H9 (cell line): ENCODE results near the gene CLINT1. TPM values are rescaled to one million over a fixed set of nuclear protein-coding genes. Genes with fewer than 3 reads are reported as not detected.

Source experiments
- DNase-seq: peaks from one replicate; pipeline ENCODE4 v3.0.0-alpha.2; 2017
- H2AFZ ChIP-seq: one replicate; pipeline ENCODE4 v1.6.1; 2013; ENCODE audit warnings: mild to moderate bottlenecking, low read length, control low read depth, moderate library complexity
- H2AK5ac ChIP-seq: 2 replicates; pipeline ENCODE4 v1.6.1; 2013; ENCODE audit warnings: low read length, control low read depth, mixed read lengths; ENCODE audit not compliant: insufficient read length
- H2BK120ac ChIP-seq: one replicate; pipeline ENCODE4 v1.6.1; 2013; ENCODE audit warnings: low read depth, mild to moderate bottlenecking, low read length, control low read depth, inconsistent platforms; ENCODE audit not compliant: poor library complexity, severe bottlenecking
- H2BK12ac ChIP-seq: 2 replicates; pipeline ENCODE4 v1.6.1; 2013; ENCODE audit warnings: low read length, control low read depth, mixed read lengths, low read depth; ENCODE audit not compliant: insufficient read length
- H2BK15ac ChIP-seq: 2 replicates; pipeline ENCODE4 v1.6.1; 2013; ENCODE audit warnings: low read depth, low read length, control low read depth
- H2BK20ac ChIP-seq: one replicate; pipeline ENCODE4 v1.6.1; 2013; ENCODE audit warnings: low read depth, mild to moderate bottlenecking, low read length, control low read depth, inconsistent platforms; ENCODE audit not compliant: poor library complexity, severe bottlenecking
- H2BK5ac ChIP-seq: 2 replicates; pipeline ENCODE4 v1.6.1; 2013; ENCODE audit warnings: low read length, control low read depth, mixed read lengths; ENCODE audit not compliant: insufficient read length
- H3K14ac ChIP-seq: 2 replicates; pipeline ENCODE4 v1.6.1; 2013; ENCODE audit warnings: low read length, control low read depth; ENCODE audit not compliant: insufficient read depth
- H3K18ac ChIP-seq: 2 replicates; pipeline ENCODE4 v1.6.1; 2013; ENCODE audit warnings: low read depth, mild to moderate bottlenecking, mixed read lengths, low read length, control low read depth; ENCODE audit not compliant: insufficient read length
- H3K23ac ChIP-seq: 2 replicates; pipeline ENCODE4 v1.6.1; 2013; ENCODE audit warnings: low read length, control low read depth, mixed read lengths, low read depth; ENCODE audit not compliant: insufficient read length
- H3K23me2 ChIP-seq: 2 replicates; pipeline ENCODE4 v1.6.1; 2013; ENCODE audit warnings: low read depth, mild to moderate bottlenecking, mixed read lengths, low read length, control low read depth; ENCODE audit not compliant: insufficient read length, poor library complexity, severe bottlenecking
- H3K27ac ChIP-seq: 2 replicates; pipeline ENCODE4 v1.5.1; 2013; ENCODE audit warnings: low read length, control low read depth, mixed read lengths, low read depth; ENCODE audit not compliant: insufficient read length
- H3K27me3 ChIP-seq: 2 replicates; pipeline ENCODE4 v1.6.1; 2013; ENCODE audit warnings: low read length, control low read depth, inconsistent platforms; ENCODE audit not compliant: insufficient read depth
- H3K4ac ChIP-seq: 2 replicates; pipeline ENCODE4 v1.6.1; 2013; ENCODE audit warnings: low read depth, mild to moderate bottlenecking, control low read depth, inconsistent platforms, low read length, moderate library complexity
- H3K4me1 ChIP-seq: 2 replicates; pipeline ENCODE4 v1.6.1; 2013; ENCODE audit warnings: low read length, control low read depth, inconsistent platforms; ENCODE audit not compliant: insufficient read depth
- H3K4me2 ChIP-seq: 2 replicates; pipeline ENCODE4 v1.6.1; 2013; ENCODE audit warnings: low read length, control low read depth, mixed read lengths; ENCODE audit not compliant: insufficient read length, insufficient read depth
- H3K56ac ChIP-seq: 2 replicates; pipeline ENCODE4 v1.6.1; 2013; ENCODE audit warnings: low read depth, mild to moderate bottlenecking, mixed read lengths, low read length, control low read depth; ENCODE audit not compliant: insufficient read length
- H3K79me1 ChIP-seq: 2 replicates; pipeline ENCODE4 v1.6.1; 2013; ENCODE audit warnings: low read depth, mild to moderate bottlenecking, moderate library complexity, low read length, control low read depth, inconsistent platforms; ENCODE audit not compliant: insufficient read depth, poor library complexity, severe bottlenecking
- H3K79me2 ChIP-seq: 2 replicates; pipeline ENCODE4 v1.6.1; 2013; ENCODE audit warnings: low read length, control low read depth, inconsistent platforms; ENCODE audit not compliant: insufficient read depth
- H3K9ac ChIP-seq: 2 replicates; pipeline ENCODE4 v1.6.1; 2013; ENCODE audit warnings: low read length, control low read depth, mixed read lengths; ENCODE audit not compliant: insufficient read length; ENCODE audit errors: extremely low read depth
- H3K9me3 ChIP-seq: one replicate; pipeline ENCODE4 v1.6.1; 2013; ENCODE audit warnings: low read depth, low read length, inconsistent platforms; ENCODE audit not compliant: control insufficient read depth
- H3T11ph ChIP-seq: one replicate; pipeline ENCODE4 v1.6.1; 2013; ENCODE audit warnings: mild to moderate bottlenecking, low read length, control low read depth, inconsistent platforms
- H4K20me1 ChIP-seq: one replicate; pipeline ENCODE4 v1.6.1; 2013; ENCODE audit not compliant: control insufficient read depth, insufficient read length, insufficient read depth
- H4K5ac ChIP-seq: 2 replicates; pipeline ENCODE4 v1.6.1; 2013; ENCODE audit warnings: low read depth, mild to moderate bottlenecking, mixed read lengths, low read length, control low read depth; ENCODE audit not compliant: insufficient read length
- H4K8ac ChIP-seq: replicated peaks from 2 replicates; pipeline ENCODE4 v1.6.1; 2013; ENCODE audit warnings: low read length, control low read depth, mixed read lengths, low read depth; ENCODE audit not compliant: insufficient read length
- H4K91ac ChIP-seq: 2 replicates; pipeline ENCODE4 v1.6.1; 2013; ENCODE audit warnings: low read depth, mild to moderate bottlenecking, moderate library complexity, mixed read lengths, low read length, control low read depth; ENCODE audit not compliant: insufficient read length
- H3K27ac Mint-ChIP-seq, 3 experiments: 2 replicates in 2 of 3; 3 replicates in 1 of 3; pipeline ENCODE4 v1.8.0; 2020 to 2021; ENCODE audit warnings: mixed read lengths in 3 of 3, mild to moderate bottlenecking in 1 of 3, moderate library complexity in 1 of 3
- H3K27me3 Mint-ChIP-seq: 2 replicates; pipeline ENCODE4 v1.8.0; 2021; ENCODE audit warnings: low read depth, mild to moderate bottlenecking, moderate library complexity, mixed read lengths
- H3K36me3 Mint-ChIP-seq, 3 experiments: 2 replicates in 2 of 3; 3 replicates in 1 of 3; pipeline ENCODE4 v1.8.0; 2020 to 2021; ENCODE audit warnings: low read depth in 3 of 3, mixed read lengths in 3 of 3; ENCODE audit not compliant: insufficient read depth in 1 of 3
- H3K4me1 Mint-ChIP-seq, 2 experiments: 2 replicates each; pipeline ENCODE4 v1.8.0; 2020; ENCODE audit warnings: mixed read lengths in 2 of 2
- H3K4me3 Mint-ChIP-seq, 2 experiments: 2 replicates in 1 of 2; 3 replicates in 1 of 2; pipeline ENCODE4 v1.8.0; 2020 to 2021; ENCODE audit warnings: mild to moderate bottlenecking in 2 of 2, mixed read lengths in 2 of 2, moderate library complexity in 1 of 2
- H3K9me3 Mint-ChIP-seq, 2 experiments: 2 replicates in 1 of 2; 3 replicates in 1 of 2; pipeline ENCODE4 v1.8.0; 2020; ENCODE audit warnings: mild to moderate bottlenecking in 2 of 2, mixed read lengths in 2 of 2, moderate library complexity in 1 of 2
- CTCF ChIP-seq: fragments of 200-600 bp; sonication (generic); conservative IDR thresholded peaks from 3 replicates; pipeline ENCODE4 v1.8.0; 2021; ENCODE audit warnings: antibody characterized with exemption, mild to moderate bottlenecking
- WGBS: extraction: QIAGEN DNeasy Blood & Tissue Kit; methylation state at CpG from one replicate; pipeline ENCODE4 v1.1.7; 2013; ENCODE audit warnings: missing lambda C conversion rate, low lambda C conversion rate, mixed read lengths; ENCODE audit not compliant: insufficient read length; ENCODE audit errors: extremely low coverage; 5-methylcytosine and 5-hydroxymethylcytosine counted together
- total RNA-seq: library from RNA; stranded (reverse); gene quantifications from 2 replicates; pipeline ENCODE4 v1.2.1, GENCODE V29; 2021

Gene CLINT1
- total RNA-seq, 1 experiment from 2014 or later: 79.1 TPM

- Histone ChIP-seq H2BK120ac (no peak overlapping the region), H3K56ac (no peak overlapping the region), H3K27ac (no peak overlapping the region), H4K8ac (no peak overlapping the region), H4K5ac (no peak overlapping the region), H3K79me1 (peaks cover 7% of the 10 kb centered on the region), H3K9me3 (no peaks in the 10 kb centered on the region), H3K23ac (no peak overlapping the region), H2BK12ac (no peak overlapping the region), H3K4me1 (no peaks in the 10 kb centered on the region), H3K14ac (no peak overlapping the region), H3K79me2 (peaks cover 18% of the 10 kb centered on the region; the same call in 1 of the 2 replicates), H4K20me1 (no peaks in the 10 kb centered on the region), H3K18ac (no peak overlapping the region), H2BK15ac (no peak overlapping the region), H2AFZ (no peak overlapping the region), H3K4ac (no peak overlapping the region), H3K23me2 (no peaks in the 10 kb centered on the region), H3K4me2 (no peak overlapping the region), H2AK5ac (no peak overlapping the region), H3K9ac (no peak overlapping the region), H2BK20ac (no peak overlapping the region), H2BK5ac (no peak overlapping the region), H3K27me3 (no peaks in the 10 kb centered on the region), H3T11ph (no peak overlapping the region), H4K91ac (no peak overlapping the region)
- no peak for DNase-seq
- H3K4me1 Mint-ChIP-seq: peaks cover 8 to 12% of the 10 kb centered on the region in 2 experiments
- no peak for TF ChIP-seq CTCF
- H3K27ac Mint-ChIP-seq: no peak overlapping the region
- no CpG with 5 or more reads among the region's 3 CpGs for WGBS
- H3K4me3 Mint-ChIP-seq: no peak overlapping the region
- H3K9me3 Mint-ChIP-seq: peaks cover 10 to 12% of the 10 kb centered on the region in 2 experiments
- peaks cover 18 to 22% (median 20%) of the 10 kb centered on the region in 3 experiments for H3K36me3 Mint-ChIP-seq
- H3K27me3 Mint-ChIP-seq: no peaks in the 10 kb centered on the region
Measured at GRCh38 chr5:157845914-157846598, 12.9 kb downstream of the CLINT1 start.
